Memory B cell (primary cell): ENCODE measurements around the gene SIVA1.
A peak's percentile ranks its signal among the peaks of the same experiment; 100 is the strongest.

Experiments
- ATAC-seq: fragments of 150-1000 bp; cut with Tn5 transposase; 2 replicates; pipeline ENCODE4 v1.10.0; 2021; ENCODE audit warnings: low read depth, mild to moderate bottlenecking, moderate library complexity
- DNase-seq, 2 donors: peaks; one replicate each; pipeline ENCODE4 v3.0.0; 2022; ENCODE audit warnings: low spot score in 2 of 2
- H3K27ac Mint-ChIP-seq: one replicate; pipeline ENCODE4 v1.8.0; 2022; ENCODE audit warnings: mild to moderate bottlenecking, moderate library complexity, mixed read lengths
- H3K27me3 Mint-ChIP-seq: one replicate; pipeline ENCODE4 v1.8.0; 2022; ENCODE audit warnings: mixed read lengths
- H3K36me3 Mint-ChIP-seq: one replicate; pipeline ENCODE4 v1.8.0; 2022; ENCODE audit warnings: mild to moderate bottlenecking, mixed read lengths
- H3K4me1 Mint-ChIP-seq: one replicate; pipeline ENCODE4 v1.8.0; 2022; ENCODE audit warnings: mixed read lengths
- H3K4me3 Mint-ChIP-seq: one replicate; pipeline ENCODE4 v1.8.0; 2022; ENCODE audit warnings: mild to moderate bottlenecking, moderate library complexity, mixed read lengths
- H3K9me3 Mint-ChIP-seq: one replicate; pipeline ENCODE4 v1.8.0; 2022; ENCODE audit warnings: mixed read lengths

Gene SIVA1

GRCh38 chr14:104752735-104753527, at the start of gene SIVA1:
Gene SIVA1, plus strand, starts transcription at chr14:104753147. Its CDS starts 55 bp downstream, at chr14:104753202.
- peak; percentile 83 for ATAC-seq
- H3K36me3 Mint-ChIP-seq, result peaks cover 8% of the 10 kb centered on the region
- peak; percentile 98 to 99 for DNase-seq
- H3K27me3 Mint-ChIP-seq, result peaks cover 2% of the 10 kb centered on the region
- peak within 1 kb of the TSS; percentile 81 for H3K4me3 Mint-ChIP-seq
- H3K27ac Mint-ChIP-seq, result peak within 1 kb of the TSS; percentile 92
- peaks cover 31% of the 10 kb centered on the region for H3K4me1 Mint-ChIP-seq
- no peaks in the 10 kb centered on the region for H3K9me3 Mint-ChIP-seq

DNA sequence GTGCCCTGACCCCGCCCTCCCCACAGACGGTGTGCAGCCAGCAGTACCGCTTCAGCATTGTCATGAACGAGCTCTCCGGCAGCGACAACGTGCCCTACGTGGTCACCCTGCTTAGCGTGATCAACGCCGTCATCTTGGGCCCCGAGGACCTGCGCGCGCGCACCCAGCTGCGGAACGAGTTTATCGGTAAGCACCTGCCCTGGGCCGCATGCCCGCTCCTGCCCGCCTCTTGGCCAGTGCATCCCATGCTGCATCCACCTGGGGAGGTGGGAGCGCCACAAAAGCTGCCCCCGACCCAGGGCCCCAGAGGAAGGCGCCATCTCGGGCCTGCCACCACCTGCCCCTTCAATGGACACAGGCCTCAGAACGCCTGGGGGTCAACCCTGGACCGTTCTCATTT, 49.7 kb upstream of the SIVA1 start:
- Mint-ChIP-seq H3K27me3 (no peaks in the 10 kb centered on the region), H3K36me3 (peaks cover 11% of the 10 kb centered on the region), H3K4me3 (no peak overlapping the region), H3K9me3 (no peaks in the 10 kb centered on the region), H3K4me1 (peaks cover 3% of the 10 kb centered on the region), H3K27ac (no peak overlapping the region)
- DNase-seq, result no peak
- ATAC-seq, result no peak

DNA sequence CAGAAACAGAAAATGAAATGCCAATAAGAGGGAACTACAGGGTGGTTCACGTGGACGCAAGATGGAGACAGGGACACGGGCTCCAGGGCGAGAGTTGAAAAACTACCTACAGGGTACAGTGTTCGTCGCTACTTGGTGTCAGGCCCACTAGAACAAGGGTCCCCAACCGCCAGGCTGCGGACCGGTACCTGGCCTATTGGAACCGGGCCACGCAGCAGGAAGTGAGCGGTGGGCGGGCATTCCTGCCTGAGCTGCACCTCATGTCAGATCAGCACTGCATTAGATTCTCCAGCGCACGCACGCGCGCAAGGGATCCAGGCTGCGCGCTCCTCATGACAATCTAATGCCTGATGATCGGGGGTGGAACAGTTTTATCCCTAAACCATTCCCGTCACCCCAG, 48.7 kb upstream of the SIVA1 start:
- no peaks in the 10 kb centered on the region for H3K27me3 Mint-ChIP-seq
- H3K9me3 Mint-ChIP-seq, result no peaks in the 10 kb centered on the region
- DNase-seq (no peak), ATAC-seq (no peak)
- peaks cover 12% of the 10 kb centered on the region for H3K36me3 Mint-ChIP-seq
- peaks cover 6% of the 10 kb centered on the region for H3K4me1 Mint-ChIP-seq
- no peak overlapping the region for H3K27ac Mint-ChIP-seq
- H3K4me3 Mint-ChIP-seq, result no peak overlapping the region

GRCh38 chr14:104705340-104706047, 47.5 kb upstream of the SIVA1 start:
- Mint-ChIP-seq H3K9me3 (no peaks in the 10 kb centered on the region), H3K27me3 (no peaks in the 10 kb centered on the region), H3K4me1 (peaks cover 6% of the 10 kb centered on the region), H3K36me3 (peaks cover 14% of the 10 kb centered on the region), H3K4me3 (no peak overlapping the region), H3K27ac (no peak overlapping the region)
- DNase-seq, result no peak
- ATAC-seq, result no peak

GRCh38 chr14:104706733-104707607, 46.0 kb upstream of the SIVA1 start:
- H3K9me3 Mint-ChIP-seq, result no peaks in the 10 kb centered on the region
- H3K4me3 Mint-ChIP-seq, result no peak overlapping the region
- peaks cover 6% of the 10 kb centered on the region for H3K4me1 Mint-ChIP-seq
- H3K27me3 Mint-ChIP-seq, result no peaks in the 10 kb centered on the region
- no peak overlapping the region for H3K27ac Mint-ChIP-seq
- H3K36me3 Mint-ChIP-seq, result peaks cover 14% of the 10 kb centered on the region
- no peak for DNase-seq
- no peak for ATAC-seq

GRCh38 chr14:104707608-104708595, 45.0 kb upstream of the SIVA1 start:
- no peak overlapping the region for H3K4me3 Mint-ChIP-seq
- peaks cover 14% of the 10 kb centered on the region for H3K36me3 Mint-ChIP-seq
- H3K27me3 Mint-ChIP-seq, result no peaks in the 10 kb centered on the region
- no peaks in the 10 kb centered on the region for H3K9me3 Mint-ChIP-seq
- H3K4me1 Mint-ChIP-seq, result peaks cover 6% of the 10 kb centered on the region
- ATAC-seq (no peak), DNase-seq (no peak)
- peak overlapping the region; percentile 72 for H3K27ac Mint-ChIP-seq

- Mint-ChIP-seq H3K27ac (peak overlapping the region; percentile 72), H3K9me3 (no peaks in the 10 kb centered on the region), H3K36me3 (peaks cover 10% of the 10 kb centered on the region), H3K27me3 (no peaks in the 10 kb centered on the region), H3K4me1 (peaks cover 6% of the 10 kb centered on the region), H3K4me3 (no peak overlapping the region)
- DNase-seq (peak; percentile 79 to 85), ATAC-seq (peak; percentile 89)
These were observed 44.2 kb upstream of the SIVA1 start for GRCh38 chr14:104708606-104709268.

DNA sequence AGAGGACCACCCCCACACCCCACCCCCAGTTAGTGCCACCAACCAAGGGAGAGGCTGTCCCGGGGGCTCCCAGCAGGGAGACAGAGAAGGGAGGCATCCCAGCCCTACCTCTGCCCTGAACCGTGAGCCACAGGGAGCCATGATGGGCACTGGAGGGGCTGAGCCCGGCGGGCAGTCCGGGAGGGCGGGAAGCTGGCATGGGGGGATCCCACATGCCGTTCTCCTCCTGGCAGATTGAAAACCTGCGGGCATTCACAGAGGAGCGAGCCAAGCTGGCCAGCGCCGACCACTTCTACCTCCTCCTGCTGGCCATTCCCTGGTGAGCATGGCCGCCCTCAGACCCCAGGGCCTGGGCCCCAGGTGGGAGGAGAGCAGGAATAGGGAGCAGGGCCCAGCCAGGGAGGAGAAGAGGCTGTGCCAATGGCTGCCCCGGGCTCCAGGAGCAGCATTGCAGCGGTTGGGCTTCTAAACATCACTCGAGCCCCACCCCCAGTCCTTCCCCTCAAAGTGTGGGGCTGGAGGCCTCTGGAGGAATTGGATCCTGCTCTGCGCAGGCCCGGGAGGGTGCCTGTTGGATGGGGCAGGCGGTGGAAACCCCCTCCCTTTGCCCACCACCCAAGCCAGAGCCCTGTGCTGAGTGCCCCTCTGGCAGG, 43.4 kb upstream of the SIVA1 start:
- Mint-ChIP-seq H3K4me1 (peaks cover 6% of the 10 kb centered on the region), H3K27ac (no peak overlapping the region), H3K27me3 (no peaks in the 10 kb centered on the region), H3K36me3 (peaks cover 5% of the 10 kb centered on the region), H3K9me3 (no peaks in the 10 kb centered on the region), H3K4me3 (no peak overlapping the region)
- no peak for ATAC-seq
- no peak for DNase-seq

GRCh38 chr14:104710071-104710735, 42.7 kb upstream of the SIVA1 start:
- no peaks in the 10 kb centered on the region for H3K27me3 Mint-ChIP-seq
- H3K9me3 Mint-ChIP-seq, result no peaks in the 10 kb centered on the region
- H3K4me1 Mint-ChIP-seq, result peaks cover 6% of the 10 kb centered on the region
- no peak overlapping the region for H3K4me3 Mint-ChIP-seq
- ATAC-seq (no peak), DNase-seq (no peak)
- H3K27ac Mint-ChIP-seq, result no peak overlapping the region
- peaks cover 5% of the 10 kb centered on the region for H3K36me3 Mint-ChIP-seq

DNA sequence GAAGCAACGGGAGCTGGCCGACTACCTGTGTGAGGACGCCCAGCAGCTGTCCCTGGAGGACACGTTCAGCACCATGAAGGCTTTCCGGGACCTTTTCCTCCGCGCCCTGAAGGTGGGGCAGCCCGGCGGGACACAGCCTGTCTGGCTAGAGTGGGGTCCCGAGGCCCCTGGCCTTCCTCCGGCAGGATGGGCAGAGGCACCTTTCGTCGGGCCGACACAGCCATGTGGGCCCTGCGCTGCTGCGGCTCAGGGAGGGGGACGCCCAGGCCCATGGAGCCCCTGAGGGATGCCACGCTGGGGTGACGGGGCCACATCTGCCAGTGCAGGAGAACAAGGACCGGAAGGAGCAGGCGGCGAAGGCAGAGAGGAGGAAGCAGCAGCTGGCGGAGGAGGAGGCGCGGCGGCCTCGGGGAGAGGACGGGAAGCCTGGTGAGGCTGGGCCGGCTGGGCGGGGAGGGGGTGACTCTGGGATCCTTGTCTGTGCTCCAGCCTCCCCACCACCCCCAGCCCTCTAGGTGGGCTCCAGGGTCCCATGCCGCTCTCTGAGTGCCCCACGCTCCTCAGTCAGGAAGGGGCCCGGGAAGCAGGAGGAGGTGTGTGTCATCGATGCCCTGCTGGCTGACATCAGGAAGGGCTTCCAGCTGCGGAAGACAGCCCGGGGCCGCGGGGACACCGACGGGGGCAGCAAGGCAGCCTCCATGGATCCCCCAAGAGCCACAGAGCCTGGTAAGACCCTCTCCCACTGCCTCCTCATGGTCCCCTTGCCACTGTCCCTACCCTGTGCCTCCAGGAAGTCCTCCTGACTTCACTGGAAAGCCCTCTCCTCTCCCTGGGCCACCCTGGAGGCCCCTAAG, 39.8 kb upstream of the SIVA1 start:
- Mint-ChIP-seq H3K27me3 (no peaks in the 10 kb centered on the region), H3K4me3 (no peak overlapping the region), H3K27ac (no peak overlapping the region)

DNA sequence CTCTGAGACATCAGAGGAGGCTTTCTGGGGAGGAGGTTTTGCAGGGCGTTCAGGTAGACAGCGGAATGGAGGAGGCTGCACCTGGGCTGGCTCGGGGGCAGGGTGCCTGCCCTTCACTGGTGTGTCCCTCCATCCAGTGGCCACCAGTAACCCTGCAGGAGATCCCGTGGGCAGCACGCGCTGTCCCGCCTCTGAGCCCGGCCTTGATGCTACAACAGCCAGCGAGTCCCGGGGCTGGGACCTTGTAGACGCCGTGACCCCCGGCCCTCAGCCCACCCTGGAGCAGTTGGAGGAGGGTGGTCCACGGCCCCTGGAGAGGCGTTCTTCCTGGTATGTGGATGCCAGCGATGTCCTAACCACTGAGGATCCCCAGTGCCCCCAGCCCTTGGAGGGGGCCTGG, 38.9 kb upstream of the SIVA1 start:
- no peak for ATAC-seq
- H3K27ac Mint-ChIP-seq, result no peak overlapping the region
- no peaks in the 10 kb centered on the region for H3K9me3 Mint-ChIP-seq
- no peak overlapping the region for H3K4me3 Mint-ChIP-seq
- DNase-seq, result no peak
- no peaks in the 10 kb centered on the region for H3K27me3 Mint-ChIP-seq
- H3K36me3 Mint-ChIP-seq, result peaks cover 6% of the 10 kb centered on the region
- H3K4me1 Mint-ChIP-seq, result peaks cover 3% of the 10 kb centered on the region

More for the DNA sequence above, 39.8 kb upstream of the SIVA1 start:
- Mint-ChIP-seq H3K4me1 (peaks cover 6% of the 10 kb centered on the region), H3K36me3 (peaks cover 7% of the 10 kb centered on the region), H3K9me3 (no peaks in the 10 kb centered on the region)
- DNase-seq (no peak), ATAC-seq (no peak)
